ENCODE data around the gene PCDH15.

PCDH15 gene

DNA sequence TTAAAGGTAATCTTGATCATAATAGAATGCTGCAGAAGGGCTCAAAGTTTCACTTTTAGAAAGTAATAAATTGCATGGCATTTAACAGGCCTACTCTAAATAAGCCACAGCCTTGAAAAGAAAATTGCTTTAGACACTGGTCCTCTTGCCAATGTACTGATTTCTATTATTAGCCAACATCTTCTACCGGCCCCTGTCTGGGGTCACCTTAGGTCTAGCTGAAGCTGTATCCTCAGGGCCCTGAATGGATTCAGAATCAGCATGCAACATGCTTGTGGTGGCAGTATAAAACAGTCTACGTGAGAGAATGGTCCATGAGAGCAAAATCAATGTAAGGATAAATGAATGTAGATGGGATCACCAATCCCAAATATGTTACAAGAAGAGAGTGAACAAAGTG, 541.9 kb downstream of the PCDH15 start:
- Histone ChIP-seq H2AFZ (ENCODE audit: low read depth, low read length, severe bottlenecking) (no peak overlapping the region), H3K4me2 (ENCODE audit: low read depth, low read length, poor library complexity, severe bottlenecking) (no peak overlapping the region), H3K4me3 (ENCODE audit: insufficient read depth, low read length, poor library complexity, severe bottlenecking) (no peak overlapping the region), H3K9me3 (ENCODE audit: insufficient read depth, low read length) (no peaks in the 10 kb centered on the region), H3F3A (ENCODE audit: insufficient read depth) (no peaks in the 10 kb centered on the region), H4K20me1 (ENCODE audit: low read depth, low read length) (no peaks in the 10 kb centered on the region), H3K9ac (ENCODE audit: low read length) (no peak overlapping the region), H3K27me3 (ENCODE audit: low read length) (no peaks in the 10 kb centered on the region), H3K27ac (ENCODE audit: low read depth, low read length) (no peak overlapping the region), H3K9me2 (replicated peaks; ENCODE audit: insufficient read depth, low read length) (no peaks in the 10 kb centered on the region), H3K36me3 (ENCODE audit: low read length) (no peaks in the 10 kb centered on the region), H3K79me2 (ENCODE audit: insufficient read depth, low read length) (no peaks in the 10 kb centered on the region)
- TF ChIP-seq, protein P1, sequence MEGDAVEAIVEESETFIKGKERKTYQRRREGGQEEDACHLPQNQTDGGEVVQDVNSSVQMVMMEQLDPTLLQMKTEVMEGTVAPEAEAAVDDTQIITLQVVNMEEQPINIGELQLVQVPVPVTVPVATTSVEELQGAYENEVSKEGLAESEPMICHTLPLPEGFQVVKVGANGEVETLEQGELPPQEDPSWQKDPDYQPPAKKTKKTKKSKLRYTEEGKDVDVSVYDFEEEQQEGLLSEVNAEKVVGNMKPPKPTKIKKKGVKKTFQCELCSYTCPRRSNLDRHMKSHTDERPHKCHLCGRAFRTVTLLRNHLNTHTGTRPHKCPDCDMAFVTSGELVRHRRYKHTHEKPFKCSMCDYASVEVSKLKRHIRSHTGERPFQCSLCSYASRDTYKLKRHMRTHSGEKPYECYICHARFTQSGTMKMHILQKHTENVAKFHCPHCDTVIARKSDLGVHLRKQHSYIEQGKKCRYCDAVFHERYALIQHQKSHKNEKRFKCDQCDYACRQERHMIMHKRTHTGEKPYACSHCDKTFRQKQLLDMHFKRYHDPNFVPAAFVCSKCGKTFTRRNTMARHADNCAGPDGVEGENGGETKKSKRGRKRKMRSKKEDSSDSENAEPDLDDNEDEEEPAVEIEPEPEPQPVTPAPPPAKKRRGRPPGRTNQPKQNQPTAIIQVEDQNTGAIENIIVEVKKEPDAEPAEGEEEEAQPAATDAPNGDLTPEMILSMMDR (IDR thresholded peaks at IDR 0.05; ENCODE audit: insufficient read depth, low read length, poor library complexity, severe bottlenecking): no peak
- TF ChIP-seq EZH2phosphoT487 (conservative IDR thresholded peaks at IDR 0.05; ENCODE audit: low read length): no peak

DNA sequence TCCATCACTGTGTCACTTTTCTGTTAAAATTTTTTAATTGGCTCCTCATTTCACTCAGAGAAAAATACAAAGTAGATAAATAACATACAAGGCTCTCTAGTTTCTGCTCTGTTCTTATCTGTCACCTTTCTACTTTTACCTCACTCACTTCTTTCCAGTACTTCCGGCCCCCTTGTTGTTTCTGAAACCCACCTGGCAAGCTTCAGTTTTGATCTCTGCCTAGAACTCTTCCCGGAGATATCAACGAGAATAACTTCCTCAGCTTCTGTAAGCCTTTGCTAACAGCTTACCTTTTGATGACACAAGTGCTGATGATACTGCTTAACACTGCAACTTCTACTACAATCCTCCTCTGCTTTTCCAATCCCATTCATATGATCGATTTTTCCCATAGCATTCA, 566.2 kb downstream of the PCDH15 start:
- Histone ChIP-seq H3K9me3 (ENCODE audit: insufficient read depth, low read length) (no peaks in the 10 kb centered on the region), H3K27me3 (ENCODE audit: low read length) (no peaks in the 10 kb centered on the region), H2AFZ (ENCODE audit: low read depth, low read length, severe bottlenecking) (no peak overlapping the region), H3K9me2 (replicated peaks; ENCODE audit: insufficient read depth, low read length) (no peaks in the 10 kb centered on the region), H3K79me2 (ENCODE audit: insufficient read depth, low read length) (no peaks in the 10 kb centered on the region), H3K4me2 (ENCODE audit: low read depth, low read length, poor library complexity, severe bottlenecking) (no peak overlapping the region), H3K36me3 (ENCODE audit: low read length) (no peaks in the 10 kb centered on the region), H3K9ac (ENCODE audit: low read length) (no peak overlapping the region), H3K4me3 (ENCODE audit: insufficient read depth, low read length, poor library complexity, severe bottlenecking) (no peak overlapping the region), H4K20me1 (ENCODE audit: low read depth, low read length) (no peaks in the 10 kb centered on the region), H3K27ac (ENCODE audit: low read depth, low read length) (no peak overlapping the region), H3F3A (ENCODE audit: insufficient read depth) (no peaks in the 10 kb centered on the region)
- no peak for TF ChIP-seq EZH2phosphoT487 (conservative IDR thresholded peaks at IDR 0.05; ENCODE audit: low read length)
- TF ChIP-seq, protein P1 (IDR thresholded peaks at IDR 0.05; ENCODE audit: insufficient read depth, low read length, poor library complexity, severe bottlenecking): no peak

DNA sequence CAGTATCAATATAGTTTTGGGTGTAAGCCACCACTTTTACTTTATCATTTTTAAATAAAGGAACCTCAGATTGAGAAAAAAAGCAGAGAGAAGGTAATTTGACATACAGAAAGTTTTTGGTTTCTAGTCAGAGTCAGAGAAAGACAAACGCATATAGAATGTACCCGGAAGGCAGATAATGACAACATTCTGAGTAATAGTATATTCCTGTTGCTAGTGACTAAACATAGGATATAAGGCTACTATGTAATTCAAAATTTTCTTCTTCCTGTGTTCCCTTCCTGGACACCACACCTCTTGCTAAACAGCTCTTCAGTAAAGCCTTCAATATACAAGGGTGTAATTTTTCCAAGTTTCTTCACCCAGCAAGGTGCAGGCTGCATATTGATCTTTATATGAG, 597.6 kb downstream of the PCDH15 start:
- Histone ChIP-seq H3K4me2 (ENCODE audit: low read depth, low read length, poor library complexity, severe bottlenecking) (no peak overlapping the region), H4K20me1 (ENCODE audit: low read depth, low read length) (no peaks in the 10 kb centered on the region), H3K27me3 (ENCODE audit: low read length) (no peaks in the 10 kb centered on the region), H3K36me3 (ENCODE audit: low read length) (no peaks in the 10 kb centered on the region), H3K9me2 (replicated peaks; ENCODE audit: insufficient read depth, low read length) (no peaks in the 10 kb centered on the region), H3K79me2 (ENCODE audit: insufficient read depth, low read length) (no peaks in the 10 kb centered on the region), H3F3A (ENCODE audit: insufficient read depth) (no peaks in the 10 kb centered on the region), H3K9ac (ENCODE audit: low read length) (no peak overlapping the region), H3K27ac (ENCODE audit: low read depth, low read length) (no peak overlapping the region), H2AFZ (ENCODE audit: low read depth, low read length, severe bottlenecking) (no peak overlapping the region), H3K4me3 (ENCODE audit: insufficient read depth, low read length, poor library complexity, severe bottlenecking) (no peak overlapping the region), H3K9me3 (ENCODE audit: insufficient read depth, low read length) (no peaks in the 10 kb centered on the region)
- TF ChIP-seq EZH2phosphoT487 (conservative IDR thresholded peaks at IDR 0.05; ENCODE audit: low read length): no peak
- TF ChIP-seq, protein P1 (IDR thresholded peaks at IDR 0.05; ENCODE audit: insufficient read depth, low read length, poor library complexity, severe bottlenecking): no peak
